Tibial nerve (tissue), 4 donors: ENCODE results near the gene IL1R2.

Experiments
- CTCF ChIP-seq, 5 experiments: fragments of 200-600 bp in 3 of 5; fragments of 450-650 bp in 2 of 5; sonication (generic) in 3 of 5; IDR thresholded peaks; one replicate each; pipeline ENCODE4 v1.5.1; 2016 to 2019; ENCODE audit warnings: antibody characterized with exemption in 5 of 5, mild to moderate bottlenecking in 3 of 5, moderate library complexity in 2 of 5
- EP300 ChIP-seq, 2 donors: sonication (generic); formaldehyde crosslinking; IDR thresholded peaks; one replicate each; pipeline ENCODE4 v1.6.1; 2017; ENCODE audit warnings: antibody characterized with exemption in 2 of 2, mild to moderate bottlenecking in 1 of 2
- POLR2A ChIP-seq, 2 donors: fragments of 450-650 bp; IDR thresholded peaks; one replicate each; pipeline ENCODE4 v1.6.1; 2017; ENCODE audit warnings: antibody characterized with exemption in 2 of 2, mild to moderate bottlenecking in 2 of 2, moderate library complexity in 2 of 2

- TF ChIP-seq CTCF (IDR thresholded peaks at IDR 0.05) (no peak), POLR2A (IDR thresholded peaks at IDR 0.05) (no peak), EP300 (IDR thresholded peaks at IDR 0.05) (no peak)
Observed at GRCh38 chr2:102033750-102034682, 42.3 kb downstream of the IL1R2 start.
